GM12878 (cell line): ENCODE results near the gene NUP214. TPM values are rescaled to one million over a fixed set of nuclear protein-coding genes. Genes with fewer than 3 reads are reported as not detected.

Source experiments
- BRCA1 ChIP-seq: IDR thresholded peaks from 2 replicates; pipeline ENCODE4 v1.6.1; 2011; ENCODE audit warnings: low read depth, low read length, improper control_type of control experiment
- CEBPZ ChIP-seq: fragments of 150-350 bp; IDR thresholded peaks from 2 replicates; pipeline ENCODE4 v1.6.1; 2016; ENCODE audit warnings: low read depth, low read length
- EED ChIP-seq: sonication (generic); IDR thresholded peaks from 2 replicates; pipeline ENCODE4 v1.6.1; 2016; ENCODE audit warnings: antibody characterized with exemption, low read depth
- GATAD2B ChIP-seq: fragments of 450-650 bp; conservative IDR thresholded peaks from 2 replicates; pipeline ENCODE4 v1.6.1; 2017; ENCODE audit warnings: low read depth, mild to moderate bottlenecking, moderate library complexity
- HCFC1 ChIP-seq: fragments of 150-350 bp; IDR thresholded peaks from 2 replicates; pipeline ENCODE4 v1.6.1; 2014; ENCODE audit warnings: low read length
- HSF1 ChIP-seq: fragments of 150-350 bp; IDR thresholded peaks from 2 replicates; pipeline ENCODE4 v1.6.1; 2014; ENCODE audit warnings: mild to moderate bottlenecking, low read depth, low read length
- SMAD1 ChIP-seq: fragments of 450-650 bp; IDR thresholded peaks from 2 replicates; pipeline ENCODE4 v1.6.1; 2018; ENCODE audit warnings: mild to moderate bottlenecking, low read depth; ENCODE audit not compliant: partially characterized antibody
- polyA plus RNA-seq, 11 experiments: library from polyadenylated mRNA; depleted of rRNA in 4 of 11; unstranded in 6 of 11; stranded (reverse) in 5 of 11; fragments of >200 nt; fragmentation: Nextera tagmentation in 4 of 11; fragmentation: Illumina TruSeq in 1 of 11; extraction: Ambion mirVana in 4 of 11; extraction: Trizol in 1 of 11; gene quantifications; 1 replicate in 1 of 11; 2 replicates in 10 of 11; pipeline versions ENCODE4 v1.2.1 to v1.2.3, GENCODE V29; 2011 to 2016; ENCODE audit warnings: inconsistent platforms in 2 of 11, missing spikeins in 2 of 11, low read depth in 1 of 11
- total RNA-seq, 4 experiments: library from RNA; depleted of rRNA in 3 of 4; stranded (reverse); fragments of >200 nt in 3 of 4; fragmentation: Illumina TruSeq in 1 of 4; extraction: Trizol in 1 of 4; gene quantifications; 2 replicates each; pipeline versions ENCODE4 v1.2.1 to v1.2.3, GENCODE V29; 2013 to 2021
- TF ChIP-seq, protein P1 (sequence below): fragments of 450-650 bp; IDR thresholded peaks from 2 replicates; pipeline ENCODE4 v1.6.1; 2017; ENCODE audit warnings: antibody characterized with exemption, mild to moderate bottlenecking, moderate library complexity

The NUP214 gene
- total and polyA plus RNA-seq, 10 of the 15 experiments (the other 5 are each of a cell fraction or from before 2014, with no cell fraction given) = 11.7 to 53.8 (median 17.6) TPM

DNA sequence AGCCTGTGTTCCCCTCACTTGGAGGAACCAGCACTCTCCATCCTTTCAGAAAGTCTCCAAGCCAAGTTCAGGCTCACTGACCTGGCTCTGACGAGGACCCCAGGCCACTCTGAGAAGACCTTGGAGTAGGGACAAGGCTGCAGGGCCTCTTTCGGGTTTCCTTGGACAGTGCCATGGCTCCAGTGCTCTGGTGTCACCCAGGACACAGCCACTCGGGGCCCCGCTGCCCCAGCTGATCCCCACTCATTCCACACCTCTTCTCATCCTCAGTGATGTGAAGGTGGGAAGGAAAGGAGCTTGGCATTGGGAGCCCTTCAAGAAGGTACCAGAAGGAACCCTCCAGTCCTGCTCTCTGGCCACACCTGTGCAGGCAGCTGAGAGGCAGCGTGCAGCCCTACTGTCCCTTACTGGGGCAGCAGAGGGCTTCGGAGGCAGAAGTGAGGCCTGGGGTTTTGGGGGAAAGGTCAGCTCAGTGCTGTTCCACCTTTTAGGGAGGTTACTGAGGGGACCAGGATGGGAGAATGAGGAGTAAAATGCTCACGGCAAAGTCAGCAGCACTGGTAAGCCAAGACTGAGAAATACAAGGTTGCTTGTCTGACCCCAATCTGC lies 4.7 kb upstream of the NUP214 start (continued):
- TF ChIP-seq, protein P1, sequence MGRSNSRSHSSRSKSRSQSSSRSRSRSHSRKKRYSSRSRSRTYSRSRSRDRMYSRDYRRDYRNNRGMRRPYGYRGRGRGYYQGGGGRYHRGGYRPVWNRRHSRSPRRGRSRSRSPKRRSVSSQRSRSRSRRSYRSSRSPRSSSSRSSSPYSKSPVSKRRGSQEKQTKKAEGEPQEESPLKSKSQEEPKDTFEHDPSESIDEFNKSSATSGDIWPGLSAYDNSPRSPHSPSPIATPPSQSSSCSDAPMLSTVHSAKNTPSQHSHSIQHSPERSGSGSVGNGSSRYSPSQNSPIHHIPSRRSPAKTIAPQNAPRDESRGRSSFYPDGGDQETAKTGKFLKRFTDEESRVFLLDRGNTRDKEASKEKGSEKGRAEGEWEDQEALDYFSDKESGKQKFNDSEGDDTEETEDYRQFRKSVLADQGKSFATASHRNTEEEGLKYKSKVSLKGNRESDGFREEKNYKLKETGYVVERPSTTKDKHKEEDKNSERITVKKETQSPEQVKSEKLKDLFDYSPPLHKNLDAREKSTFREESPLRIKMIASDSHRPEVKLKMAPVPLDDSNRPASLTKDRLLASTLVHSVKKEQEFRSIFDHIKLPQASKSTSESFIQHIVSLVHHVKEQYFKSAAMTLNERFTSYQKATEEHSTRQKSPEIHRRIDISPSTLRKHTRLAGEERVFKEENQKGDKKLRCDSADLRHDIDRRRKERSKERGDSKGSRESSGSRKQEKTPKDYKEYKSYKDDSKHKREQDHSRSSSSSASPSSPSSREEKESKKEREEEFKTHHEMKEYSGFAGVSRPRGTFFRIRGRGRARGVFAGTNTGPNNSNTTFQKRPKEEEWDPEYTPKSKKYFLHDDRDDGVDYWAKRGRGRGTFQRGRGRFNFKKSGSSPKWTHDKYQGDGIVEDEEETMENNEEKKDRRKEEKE = no peak
- TF ChIP-seq BRCA1 (no peak), HSF1 (no peak), EED (no peak), HCFC1 (no peak), SMAD1 (no peak), GATAD2B (no peak), CEBPZ (no peak)
